ENCODE results near the gene SLC47A1. TPM values are rescaled to one million over a fixed set of nuclear protein-coding genes. Genes with fewer than 3 reads are reported as not detected.

SLC47A1 gene
- total and polyA plus RNA-seq, 9 of the 15 experiments (the other 6 are each of a cell fraction or from before 2014, with no cell fraction given): not detected

- FAIRE-seq: no peak
- H3K36me3 ChIP-seq (ENCODE audit: control insufficient read depth, insufficient read depth, low read length): no peaks in the 10 kb centered on the region
- peaks cover 0 to 48% of the 10 kb centered on the region in 2 experiments; a peak in 3 of 5 replicates for H3K27me3 ChIP-seq (ENCODE audit: control insufficient read depth in 2 of 2, insufficient read depth in 2 of 2, low read length in 2 of 2)
- no peaks in the 10 kb centered on the region for H3K79me2 ChIP-seq (ENCODE audit: control insufficient read depth, insufficient read depth, low read length)
- no peaks in the 10 kb centered on the region; a peak in 1 of 5 replicates for H3K4me1 ChIP-seq (replicated peaks in 1 of 2; ENCODE audit: control insufficient read depth in 2 of 2, insufficient read depth in 2 of 2, low read length in 2 of 2)
- in situ Hi-C loops (cut with MboI): no loop called here
- no peaks in the 10 kb centered on the region for H3K9me1 ChIP-seq (ENCODE audit: control insufficient read depth, insufficient read depth, low read length)
- ChIA-PET CTCF (ENCODE audit: low intra/inter-chr PET ratio) (no interaction called here), POLR2A (no interaction called here)
- no peak for DNase-seq (ENCODE audit: extremely low read depth in 1 of 4, low spot score in 3 of 4)
- H3K4me2 ChIP-seq (ENCODE audit: insufficient read depth, low read length): no peak overlapping the region
- intact Hi-C loops (cut with micrococcal nuclease): no loop called here
- TF ChIP-seq ZC3H11A (IDR thresholded peaks at IDR 0.05; ENCODE audit: low read depth, low read length): no peak
- no peak for TF ChIP-seq TRIM28 (IDR thresholded peaks at IDR 0.05)
- no peak for TF ChIP-seq ZNF766 (CRISPR knock-in tag; conservative IDR thresholded peaks at IDR 0.05)
- TF ChIP-seq, protein P1, sequence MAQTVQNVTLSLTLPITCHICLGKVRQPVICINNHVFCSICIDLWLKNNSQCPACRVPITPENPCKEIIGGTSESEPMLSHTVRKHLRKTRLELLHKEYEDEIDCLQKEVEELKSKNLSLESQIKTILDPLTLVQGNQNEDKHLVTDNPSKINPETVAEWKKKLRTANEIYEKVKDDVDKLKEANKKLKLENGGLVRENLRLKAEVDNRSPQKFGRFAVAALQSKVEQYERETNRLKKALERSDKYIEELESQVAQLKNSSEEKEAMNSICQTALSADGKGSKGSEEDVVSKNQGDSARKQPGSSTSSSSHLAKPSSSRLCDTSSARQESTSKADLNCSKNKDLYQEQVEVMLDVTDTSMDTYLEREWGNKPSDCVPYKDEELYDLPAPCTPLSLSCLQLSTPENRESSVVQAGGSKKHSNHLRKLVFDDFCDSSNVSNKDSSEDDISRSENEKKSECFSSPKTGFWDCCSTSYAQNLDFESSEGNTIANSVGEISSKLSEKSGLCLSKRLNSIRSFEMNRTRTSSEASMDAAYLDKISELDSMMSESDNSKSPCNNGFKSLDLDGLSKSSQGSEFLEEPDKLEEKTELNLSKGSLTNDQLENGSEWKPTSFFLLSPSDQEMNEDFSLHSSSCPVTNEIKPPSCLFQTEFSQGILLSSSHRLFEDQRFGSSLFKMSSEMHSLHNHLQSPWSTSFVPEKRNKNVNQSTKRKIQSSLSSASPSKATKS (CRISPR knock-in tag; IDR thresholded peaks at IDR 0.05): no peak
- no peak for TF ChIP-seq CBX2 (IDR thresholded peaks at IDR 0.05; ENCODE audit: insufficient read depth, low read length, poor library complexity, severe bottlenecking)
- TF ChIP-seq CREM (IDR thresholded peaks at IDR 0.05; ENCODE audit: low read depth): no peak
- TF ChIP-seq POU5F1 (IDR thresholded peaks at IDR 0.05; ENCODE audit: borderline replicate concordance, low read depth, low read length, partially characterized antibody): no peak
- TF ChIP-seq ILF3 (IDR thresholded peaks at IDR 0.05; ENCODE audit: borderline replicate concordance): no peak
- TF ChIP-seq KAT2B (IDR thresholded peaks at IDR 0.05; ENCODE audit: low read depth, low read length): no peak
- TF ChIP-seq, protein P2, sequence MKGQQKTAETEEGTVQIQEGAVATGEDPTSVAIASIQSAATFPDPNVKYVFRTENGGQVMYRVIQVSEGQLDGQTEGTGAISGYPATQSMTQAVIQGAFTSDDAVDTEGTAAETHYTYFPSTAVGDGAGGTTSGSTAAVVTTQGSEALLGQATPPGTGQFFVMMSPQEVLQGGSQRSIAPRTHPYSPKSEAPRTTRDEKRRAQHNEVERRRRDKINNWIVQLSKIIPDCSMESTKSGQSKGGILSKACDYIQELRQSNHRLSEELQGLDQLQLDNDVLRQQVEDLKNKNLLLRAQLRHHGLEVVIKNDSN (CRISPR knock-in tag; IDR thresholded peaks at IDR 0.05): no peak
- no peak for TF ChIP-seq SNRNP70 (optimal IDR thresholded peaks at IDR 0.05; ENCODE audit: low read depth, low read length)
- no peak for TF ChIP-seq ILK (tag; IDR thresholded peaks at IDR 0.05; ENCODE audit: borderline replicate concordance, low read depth)
- TF ChIP-seq XRCC3 (IDR thresholded peaks at IDR 0.05): no peak
- TF ChIP-seq, protein P3, sequence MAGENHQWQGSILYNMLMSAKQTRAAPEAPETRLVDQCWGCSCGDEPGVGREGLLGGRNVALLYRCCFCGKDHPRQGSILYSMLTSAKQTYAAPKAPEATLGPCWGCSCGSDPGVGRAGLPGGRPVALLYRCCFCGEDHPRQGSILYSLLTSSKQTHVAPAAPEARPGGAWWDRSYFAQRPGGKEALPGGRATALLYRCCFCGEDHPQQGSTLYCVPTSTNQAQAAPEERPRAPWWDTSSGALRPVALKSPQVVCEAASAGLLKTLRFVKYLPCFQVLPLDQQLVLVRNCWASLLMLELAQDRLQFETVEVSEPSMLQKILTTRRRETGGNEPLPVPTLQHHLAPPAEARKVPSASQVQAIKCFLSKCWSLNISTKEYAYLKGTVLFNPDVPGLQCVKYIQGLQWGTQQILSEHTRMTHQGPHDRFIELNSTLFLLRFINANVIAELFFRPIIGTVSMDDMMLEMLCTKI (IDR thresholded peaks at IDR 0.05; ENCODE audit: partially characterized antibody): no peak
- TF ChIP-seq ZNF143 (CRISPR knock-in tag; IDR thresholded peaks at IDR 0.05): no peak
- no peak for TF ChIP-seq ZNF444 (CRISPR knock-in tag; IDR thresholded peaks at IDR 0.05)
- no peak for TF ChIP-seq ADNP (tag; IDR thresholded peaks at IDR 0.05)
- TF ChIP-seq, protein P4, sequence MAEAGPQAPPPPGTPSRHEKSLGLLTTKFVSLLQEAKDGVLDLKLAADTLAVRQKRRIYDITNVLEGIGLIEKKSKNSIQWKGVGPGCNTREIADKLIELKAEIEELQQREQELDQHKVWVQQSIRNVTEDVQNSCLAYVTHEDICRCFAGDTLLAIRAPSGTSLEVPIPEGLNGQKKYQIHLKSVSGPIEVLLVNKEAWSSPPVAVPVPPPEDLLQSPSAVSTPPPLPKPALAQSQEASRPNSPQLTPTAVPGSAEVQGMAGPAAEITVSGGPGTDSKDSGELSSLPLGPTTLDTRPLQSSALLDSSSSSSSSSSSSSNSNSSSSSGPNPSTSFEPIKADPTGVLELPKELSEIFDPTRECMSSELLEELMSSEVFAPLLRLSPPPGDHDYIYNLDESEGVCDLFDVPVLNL (CRISPR knock-in tag; IDR thresholded peaks at IDR 0.05; ENCODE audit: low read depth): no peak
- no peak for TF ChIP-seq NCOR1 (IDR thresholded peaks at IDR 0.05)
- no peak for ATAC-seq
- 0% methylated on average over 7 of the region's 7 CpGs for WGBS (ENCODE audit: insufficient coverage, low coverage, missing lambda C conversion rate)
- H3K9me3 ChIP-seq (replicated peaks; ENCODE audit: control insufficient read depth, insufficient read depth, low read depth, low read length): no peaks in the 10 kb centered on the region
- H2AFZ ChIP-seq (ENCODE audit: low read depth, low read length): no peak overlapping the region
- no peak overlapping the region for H3K9ac ChIP-seq (ENCODE audit: insufficient read depth in 1 of 2, low read depth in 2 of 2, low read length in 2 of 2)
- H3K27ac ChIP-seq (ENCODE audit: extremely low read depth, low read depth, low read length): no peak overlapping the region
- 0 out of 2 replicates have a peak, but pooled peaks cover 4% of the 10 kb centered on the region for H4K20me1 ChIP-seq (replicated peaks; ENCODE audit: control insufficient read depth, insufficient read depth, low read length)
- no TSS peak for BruUV-seq (replicated peaks)
- H3K4me3 ChIP-seq: no peak overlapping the region
These were observed 5.4 kb downstream of the SLC47A1 start for GRCh38 chr17:19539040-19539399.

Data from K562 (cell line).